ENCODE results near the gene MRTFB. TPM values are rescaled to one million over a fixed set of nuclear protein-coding genes. Genes with fewer than 3 reads are reported as not detected.
A peak's percentile ranks its signal among the peaks of the same experiment; 100 is the strongest.

Gene MRTFB
- total and polyA plus RNA-seq, 9 donors, result 7.2 to 45.6 (median 36.6) TPM

DNA sequence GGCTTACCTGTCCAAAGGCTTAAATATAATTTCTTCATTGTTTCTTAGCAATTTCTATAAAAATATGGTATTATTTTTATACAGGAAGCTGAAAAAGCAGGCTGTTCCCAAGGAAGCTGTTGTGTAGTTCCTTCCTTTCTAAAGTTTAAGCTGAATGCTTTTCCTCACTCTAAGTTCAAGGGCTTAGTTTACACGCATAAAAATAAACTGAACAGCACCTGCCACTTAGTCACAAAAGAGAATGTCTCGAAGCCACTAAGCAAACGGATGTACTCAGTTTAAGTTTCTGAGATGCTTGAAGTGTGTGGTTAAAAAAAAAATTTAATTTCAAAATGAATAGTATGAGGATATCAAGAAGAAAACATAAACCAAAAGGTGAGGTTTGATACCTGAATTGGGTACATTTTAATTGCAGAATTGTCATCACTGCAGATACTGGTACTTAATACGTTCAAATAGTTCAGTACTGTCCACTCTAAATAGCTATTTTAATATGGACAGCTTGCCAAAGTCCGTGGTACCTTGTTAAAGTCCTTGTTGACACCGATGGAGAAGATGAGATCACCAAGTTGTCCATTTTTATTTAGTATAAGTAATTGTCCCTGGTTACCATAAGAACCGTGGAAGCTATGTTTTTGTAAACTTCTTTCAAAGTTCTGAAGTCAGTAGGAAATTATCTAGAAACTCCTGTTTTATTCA is 38.1 kb downstream of the MRTFB start:
- no peaks in the 10 kb centered on the region for H3K36me3 ChIP-seq
- WGBS, 3 donors, result 82 to 84% (median 84%) methylated on average over 7 of the region's 7 CpGs
- intact Hi-C loops (cut with DNase I), result no loop called here
- H3K27me3 ChIP-seq, result no peaks in the 10 kb centered on the region
- peak overlapping the region in 1 of 2 donors; percentile 10 for H3K27ac ChIP-seq
- H3K9me3 ChIP-seq, result no peaks in the 10 kb centered on the region
- no peak overlapping the region for H3K4me3 ChIP-seq
- DNase-seq, result no peak
- TF ChIP-seq POLR2A (IDR thresholded peaks at IDR 0.05) (no peak), EP300 (IDR thresholded peaks at IDR 0.05) (no peak), CTCF (IDR thresholded peaks at IDR 0.05) (no peak)
- H3K4me1 ChIP-seq (ENCODE audit: insufficient read depth), result peaks cover 22% of the 10 kb centered on the region

- Histone ChIP-seq H3K27ac (peak overlapping the region in 1 of 2 donors; percentile 10), H3K27me3 (no peaks in the 10 kb centered on the region), H3K9me3 (no peaks in the 10 kb centered on the region), H3K36me3 (no peaks in the 10 kb centered on the region), H3K4me1 (ENCODE audit: insufficient read depth) (peaks cover 22% of the 10 kb centered on the region), H3K4me3 (no peak overlapping the region)
- DNase-seq, result no peak
- intact Hi-C loops (cut with DNase I), result no loop called here
- no peak for TF ChIP-seq CTCF (IDR thresholded peaks at IDR 0.05)
- TF ChIP-seq POLR2A (IDR thresholded peaks at IDR 0.05), result no peak
- 85 to 89% (median 87%) methylated on average over 3 of the region's 3 CpGs for WGBS, 3 donors
These were observed 38.9 kb downstream of the MRTFB start for GRCh38 chr16:14109782-14110727.

GRCh38 chr16:14110728-14111251 is 39.7 kb downstream of the MRTFB start:
- 71 to 74% (median 72%) methylated on average over 6 of the region's 6 CpGs for WGBS, 3 donors
- DNase-seq, result no peak
- intact Hi-C loops (cut with DNase I), result no loop called here

More at GRCh38 chr16:14110728-14111251, 39.7 kb downstream of the MRTFB start:
- no peak overlapping the region for H3K4me3 ChIP-seq
- H3K9me3 ChIP-seq, result no peaks in the 10 kb centered on the region
- H3K4me1 ChIP-seq (ENCODE audit: insufficient read depth), result peaks cover 20% of the 10 kb centered on the region
- TF ChIP-seq EP300 (IDR thresholded peaks at IDR 0.05), result no peak
- TF ChIP-seq POLR2A (IDR thresholded peaks at IDR 0.05), result no peak
- no peak for TF ChIP-seq CTCF (IDR thresholded peaks at IDR 0.05)
- H3K27ac ChIP-seq, result no peak overlapping the region
- H3K27me3 ChIP-seq, result no peaks in the 10 kb centered on the region
- H3K36me3 ChIP-seq, result no peaks in the 10 kb centered on the region
